Fibroblast of skin of left biceps (primary cell): ENCODE data around the gene AP5S1.
"Not testable (repeated sequence)": the region's sequence is repeated elsewhere in the genome, so short reads cannot be mapped to it uniquely, and the experiment has no call there.

ENCODE experiments used
- DNase-seq, 2 experiments: peaks; one replicate each; pipeline ENCODE4 v3.0.0-alpha.2; 2013; ENCODE audit warnings: low read depth in 2 of 2

AP5S1 gene

GRCh38 chr20:3812975-3813847 is 7.1 kb upstream of the AP5S1 start:
- no peak for DNase-seq

- DNase-seq, result no peak
Measured at GRCh38 chr20:3813848-3814581, 6.3 kb upstream of the AP5S1 start.

- no peak for DNase-seq
Measured at GRCh38 chr20:3814928-3815495, 5.3 kb upstream of the AP5S1 start.

GRCh38 chr20:3815703-3816315 is 4.5 kb upstream of the AP5S1 start:
- no peak for DNase-seq

GRCh38 chr20:3818155-3819151 is 1.9 kb upstream of the AP5S1 start:
- DNase-seq, result peak in 1 of 2 experiments; percentile 26

GRCh38 chr20:3819411-3820047 is 818 bp upstream of the AP5S1 start:
- DNase-seq, result no peak

- DNase-seq, result no peak
Measured at GRCh38 chr20:3820901-3821727, 767 bp downstream of the AP5S1 start.

GRCh38 chr20:3821996-3822395 is 1.6 kb downstream of the AP5S1 start:
- no peak for DNase-seq

- no peak for DNase-seq
Measured at GRCh38 chr20:3823881-3824280, 3.5 kb downstream of the AP5S1 start.

GRCh38 chr20:3825526-3825925 is 5.2 kb downstream of the AP5S1 start:
- DNase-seq, result no peak

GRCh38 chr20:3826420-3826819 is 6.1 kb downstream of the AP5S1 start:
- DNase-seq, result no peak

GRCh38 chr20:3828798-3829197 is 8.5 kb downstream of the AP5S1 start:
- DNase-seq, result no peak

- not testable (repeated sequence) for DNase-seq
Measured at GRCh38 chr20:3829891-3830290, 9.5 kb downstream of the AP5S1 start.

- no peak for DNase-seq
Measured at GRCh38 chr20:3836132-3836531, 15.8 kb downstream of the AP5S1 start.

- no peak for DNase-seq
Measured at GRCh38 chr20:3839328-3839727, 19.0 kb downstream of the AP5S1 start.

- not testable (repeated sequence) for DNase-seq
Measured at GRCh38 chr20:3840201-3840600, 19.9 kb downstream of the AP5S1 start.

GRCh38 chr20:3842348-3842930 is 22.1 kb downstream of the AP5S1 start:
- no peak for DNase-seq

GRCh38 chr20:3843490-3843889 is 23.1 kb downstream of the AP5S1 start:
- DNase-seq, result no peak

GRCh38 chr20:3843990-3844619 is 23.8 kb downstream of the AP5S1 start:
- not testable (repeated sequence) for DNase-seq
